Fibroblast of the aortic adventitia (primary cell): ENCODE data around the gene SCART1. TPM values are rescaled to one million over a fixed set of nuclear protein-coding genes. Genes with fewer than 3 reads are reported as not detected.

Source experiments
- DNase-seq: peaks from one replicate; pipeline ENCODE4 v3.0.0-alpha.2; 2010; ENCODE audit warnings: low read depth
- H3K4me3 ChIP-seq: 2 replicates; pipeline ENCODE4 v1.5.1; 2011; ENCODE audit warnings: low read depth, mild to moderate bottlenecking, control low read depth, low read length, moderate library complexity
- total RNA-seq: library from RNA; depleted of rRNA; stranded (reverse); fragments of >200 nt; gene quantifications from 2 replicates; pipeline ENCODE4 v1.2.3, GENCODE V29; 2012; ENCODE audit warnings: low replicate concordance
- TF ChIP-seq, protein P1 (sequence below): IDR thresholded peaks from 2 replicates; pipeline ENCODE4 v1.5.1; 2011; ENCODE audit warnings: mild to moderate bottlenecking, low read length, control low read depth, inconsistent platforms; ENCODE audit not compliant: insufficient read depth

Gene SCART1
- total RNA-seq, 1 donor: 1.6 TPM

DNA sequence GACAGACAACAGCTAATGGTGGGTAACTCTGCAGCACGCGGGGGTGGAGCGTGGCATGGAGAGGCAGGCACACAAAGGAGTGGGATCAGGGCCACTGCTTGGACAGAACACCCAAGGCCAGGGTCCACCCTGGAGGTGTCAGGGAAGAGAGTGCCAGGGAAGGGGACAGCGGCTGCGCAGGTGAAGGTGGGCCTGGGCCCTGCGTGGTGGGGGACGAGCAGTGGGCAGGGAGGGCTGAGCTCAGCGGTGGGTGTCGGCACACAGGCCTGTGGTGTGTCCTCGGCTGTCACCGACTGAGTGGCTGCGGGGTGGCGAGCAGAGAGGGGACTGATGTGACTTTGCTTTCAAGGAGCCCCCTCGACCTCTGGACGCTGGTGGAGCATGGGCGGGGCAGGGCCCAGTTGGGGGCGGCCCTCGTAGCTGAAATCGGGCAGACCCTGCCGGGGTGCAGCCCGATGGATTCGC is 8.4 kb upstream of the SCART1 start:
- DNase-seq: no peak
- TF ChIP-seq, protein P1, sequence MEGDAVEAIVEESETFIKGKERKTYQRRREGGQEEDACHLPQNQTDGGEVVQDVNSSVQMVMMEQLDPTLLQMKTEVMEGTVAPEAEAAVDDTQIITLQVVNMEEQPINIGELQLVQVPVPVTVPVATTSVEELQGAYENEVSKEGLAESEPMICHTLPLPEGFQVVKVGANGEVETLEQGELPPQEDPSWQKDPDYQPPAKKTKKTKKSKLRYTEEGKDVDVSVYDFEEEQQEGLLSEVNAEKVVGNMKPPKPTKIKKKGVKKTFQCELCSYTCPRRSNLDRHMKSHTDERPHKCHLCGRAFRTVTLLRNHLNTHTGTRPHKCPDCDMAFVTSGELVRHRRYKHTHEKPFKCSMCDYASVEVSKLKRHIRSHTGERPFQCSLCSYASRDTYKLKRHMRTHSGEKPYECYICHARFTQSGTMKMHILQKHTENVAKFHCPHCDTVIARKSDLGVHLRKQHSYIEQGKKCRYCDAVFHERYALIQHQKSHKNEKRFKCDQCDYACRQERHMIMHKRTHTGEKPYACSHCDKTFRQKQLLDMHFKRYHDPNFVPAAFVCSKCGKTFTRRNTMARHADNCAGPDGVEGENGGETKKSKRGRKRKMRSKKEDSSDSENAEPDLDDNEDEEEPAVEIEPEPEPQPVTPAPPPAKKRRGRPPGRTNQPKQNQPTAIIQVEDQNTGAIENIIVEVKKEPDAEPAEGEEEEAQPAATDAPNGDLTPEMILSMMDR: no peak
- H3K4me3 ChIP-seq: no peak overlapping the region

DNA sequence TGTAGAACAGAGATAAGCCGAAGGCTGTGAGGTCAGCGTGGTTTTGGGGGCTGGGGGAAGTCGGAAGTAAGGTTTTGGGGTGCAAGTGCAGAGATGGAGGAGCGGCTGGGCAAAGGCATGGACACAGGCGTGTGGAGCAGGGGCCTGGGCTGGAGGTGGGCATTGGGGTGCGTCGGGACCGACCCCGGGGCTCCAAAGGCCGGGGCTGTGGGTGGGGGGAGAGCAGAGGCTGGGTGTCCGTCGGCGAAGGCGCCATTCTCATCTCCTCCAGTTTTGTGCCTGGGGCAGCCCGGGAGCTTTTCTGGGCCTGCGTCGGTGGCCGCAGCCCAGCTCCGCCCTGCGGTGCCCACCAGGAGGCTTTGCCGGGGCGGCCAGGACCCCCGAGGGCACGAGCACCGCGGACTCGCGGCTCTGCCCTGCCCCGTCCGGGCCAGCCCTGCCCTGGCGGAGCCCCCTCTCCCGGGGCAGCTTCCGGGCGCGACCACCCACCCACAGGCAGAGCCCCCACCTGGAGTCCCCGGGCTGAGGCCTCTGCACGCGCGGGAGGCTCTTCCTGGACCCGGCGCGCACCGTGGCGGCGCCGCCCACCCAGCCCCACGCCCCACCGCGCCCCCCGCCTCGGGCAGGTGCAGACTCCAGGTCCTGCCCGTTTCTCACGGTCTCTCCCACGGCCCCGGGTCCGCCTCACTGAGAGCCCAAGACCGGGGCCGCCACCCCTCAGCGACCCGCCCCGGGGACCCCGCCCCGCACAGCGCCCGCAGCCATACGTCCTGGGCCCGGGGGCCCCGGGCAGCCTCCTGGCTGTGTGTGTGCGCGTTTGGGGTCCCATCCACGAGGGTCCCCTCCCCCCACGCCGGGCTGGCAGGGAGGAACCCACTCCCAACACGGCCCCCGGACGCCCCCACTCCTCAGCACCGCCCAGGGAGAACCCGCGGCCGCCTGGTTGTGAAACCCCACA is 7.7 kb upstream of the SCART1 start:
- H3K4me3 ChIP-seq: no peak overlapping the region
- DNase-seq: no peak
- TF ChIP-seq, protein P1: no peak

DNA sequence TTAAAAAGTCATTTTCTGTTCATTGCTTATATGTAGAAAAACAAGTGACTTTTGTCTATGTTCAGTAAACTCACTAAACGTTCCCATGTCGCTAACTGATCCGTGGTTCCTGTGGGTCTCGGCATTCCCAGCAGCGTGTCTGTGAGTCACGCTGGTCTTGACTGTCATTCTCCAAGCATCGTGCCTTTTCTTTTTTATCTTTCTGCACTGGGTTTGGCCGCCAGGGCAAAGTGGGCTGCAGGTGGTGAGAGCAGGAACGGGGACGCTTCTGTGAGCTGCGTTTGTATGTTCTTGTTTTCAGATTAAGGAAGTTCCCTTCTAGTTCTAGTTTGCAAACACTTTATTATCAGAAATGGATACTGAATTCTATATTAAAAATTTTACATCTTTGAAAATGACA is 6.8 kb upstream of the SCART1 start:
- no peak for DNase-seq
- H3K4me3 ChIP-seq: no peak overlapping the region
- TF ChIP-seq, protein P1: no peak

DNA sequence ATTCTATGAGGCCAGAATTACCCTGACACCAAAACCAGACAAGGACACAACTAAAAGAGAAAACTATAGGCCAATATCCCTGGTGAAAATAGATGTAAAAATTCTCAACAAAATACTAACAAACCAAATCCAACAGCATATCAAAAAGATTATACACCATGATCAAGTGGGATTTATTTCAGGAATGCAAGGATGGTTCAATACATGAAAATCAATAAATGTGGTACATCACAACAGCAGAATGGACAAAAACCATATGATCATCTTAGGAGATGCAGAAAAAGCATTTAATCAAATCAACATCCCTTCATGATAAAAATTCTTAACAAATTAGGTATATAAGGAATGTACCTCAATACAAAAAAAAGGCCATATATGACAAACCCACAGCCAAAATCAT is 5.6 kb upstream of the SCART1 start:
- DNase-seq: no peak
- H3K4me3 ChIP-seq: no peak overlapping the region
- TF ChIP-seq, protein P1: no peak

DNA sequence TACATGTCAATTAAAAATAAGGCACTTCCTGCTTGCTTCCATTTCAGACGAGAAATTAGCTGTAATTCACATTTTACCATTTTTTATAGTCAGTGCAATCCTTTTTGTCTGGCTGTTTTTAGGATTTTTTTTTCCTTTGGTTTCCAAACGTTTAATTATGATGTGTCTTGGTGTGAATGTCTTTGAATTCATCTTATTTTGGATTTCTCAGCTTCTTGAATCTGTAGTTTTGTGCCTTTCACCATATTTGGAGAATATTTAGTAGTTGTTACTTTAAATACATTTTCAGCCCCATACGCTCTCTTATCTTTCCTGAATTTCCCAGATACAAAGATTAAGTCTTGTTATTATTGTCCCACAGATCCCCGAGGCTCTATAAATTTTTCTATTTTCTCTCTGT is 2.4 kb upstream of the SCART1 start:
- TF ChIP-seq, protein P1: no peak
- no peak for DNase-seq
- H3K4me3 ChIP-seq: no peak overlapping the region

DNA sequence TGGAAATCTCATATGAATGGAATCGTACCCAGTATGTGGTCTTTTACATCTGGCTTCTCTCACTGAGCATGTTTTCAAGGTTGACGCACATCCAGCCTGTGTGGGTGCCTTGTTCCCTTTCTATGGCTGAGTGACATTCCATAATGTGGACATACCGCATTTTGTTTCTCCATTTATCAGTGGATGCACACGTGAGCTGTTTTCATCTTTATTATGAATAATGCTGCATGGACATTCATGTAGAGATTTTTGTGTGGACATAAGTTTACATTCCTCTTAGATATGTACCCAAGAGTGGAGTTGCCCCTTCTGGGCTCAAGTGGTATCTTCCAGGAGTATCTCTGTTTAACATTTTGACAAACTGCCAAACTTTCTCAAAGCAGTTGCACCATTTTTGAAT is 1.3 kb upstream of the SCART1 start:
- no peak overlapping the region for H3K4me3 ChIP-seq
- DNase-seq: no peak
- TF ChIP-seq, protein P1: no peak
